ENCODE data around the gene HDAC4. TPM values are rescaled to one million over a fixed set of nuclear protein-coding genes. Genes with fewer than 3 reads are reported as not detected.

HDAC4 gene
- total and polyA plus RNA-seq, 2 of the 8 experiments (the other 6 are each of a cell fraction or from before 2014, with no cell fraction given): 15.4 to 31.5 TPM

- H3K36me3 ChIP-seq (ENCODE audit: control insufficient read depth in 2 of 4, insufficient read depth in 4 of 4, low read length in 3 of 4): no peaks in the 10 kb centered on the region
- no peak overlapping the region for H2BK5ac ChIP-seq (ENCODE audit: low read depth, low read length)
- H4K20me1 ChIP-seq (replicated peaks in 1 of 2; ENCODE audit: control insufficient read depth in 1 of 2, insufficient read depth in 2 of 2, low read length in 2 of 2): no peaks in the 10 kb centered on the region
- H2BK20ac ChIP-seq (ENCODE audit: low read length): no peak overlapping the region
- H3K4me2 ChIP-seq (ENCODE audit: insufficient read depth in 1 of 2, low read depth in 2 of 2, low read length in 2 of 2): no peak overlapping the region
- WGBS, 2 experiments (ENCODE audit: extremely low coverage in 1 of 2, insufficient coverage in 1 of 2, insufficient read length in 1 of 2, insufficient replicate concordance in 2 of 2, low coverage in 1 of 2, low lambda C conversion rate in 2 of 2, missing lambda C conversion rate in 1 of 2): 86% methylated on average over 13 of the region's 13 CpGs; no CpG with 5 or more reads in 1 of the 2 experiments
- H3K4me3 ChIP-seq (ENCODE audit: extremely low read depth in 1 of 4, insufficient read depth in 2 of 4, low read depth in 3 of 4, low read length in 4 of 4): no peak overlapping the region
- H2BK15ac ChIP-seq (ENCODE audit: low read length): no peak overlapping the region
- H3K27me3 ChIP-seq (replicated peaks in 1 of 4; ENCODE audit: control insufficient read depth in 3 of 4, extremely low read depth in 1 of 4, insufficient read depth in 3 of 4, low read length in 3 of 4): no peaks in the 10 kb centered on the region
- H2BK12ac ChIP-seq (ENCODE audit: low read depth, low read length): no peak overlapping the region
- H3K79me2 ChIP-seq (ENCODE audit: control insufficient read depth in 1 of 2, insufficient read depth in 2 of 2, low read length in 2 of 2): no peaks in the 10 kb centered on the region
- H3K23ac ChIP-seq (ENCODE audit: insufficient read length): no peak overlapping the region
- TF ChIP-seq POU5F1 (IDR thresholded peaks at IDR 0.05; ENCODE audit: low read depth, low read length): no peak
- TF ChIP-seq JUND (IDR thresholded peaks at IDR 0.05; ENCODE audit: low read length): no peak
- TF ChIP-seq PHF8 (conservative IDR thresholded peaks at IDR 0.05; ENCODE audit: low read depth, low read length): no peak
- no peak for TF ChIP-seq SP4 (IDR thresholded peaks at IDR 0.05; ENCODE audit: low read length)
- no peak for TF ChIP-seq SIN3A (conservative IDR thresholded peaks at IDR 0.05 in 1 of 2, IDR thresholded peaks at IDR 0.05 in 1 of 2; ENCODE audit: low read depth in 1 of 2, low read length in 2 of 2)
- no peak for TF ChIP-seq RAD21 (IDR thresholded peaks at IDR 0.05 in 1 of 2, conservative IDR thresholded peaks at IDR 0.05 in 1 of 2; ENCODE audit: low read depth in 2 of 2, low read length in 2 of 2)
- H2BK120ac ChIP-seq (replicated peaks; ENCODE audit: low read depth, low read length): no peak overlapping the region
- peaks cover 0 to 2% (median 0%) of the 10 kb centered on the region in 4 experiments; a peak in 3 of 7 replicates for H3K4me1 ChIP-seq (replicated peaks in 1 of 4; ENCODE audit: control insufficient read depth in 3 of 4, insufficient read depth in 4 of 4, low read length in 3 of 4)
- no peak overlapping the region for H3K4ac ChIP-seq (replicated peaks; ENCODE audit: insufficient read length, low read depth, low read length)
- ChIA-PET POLR2A (ENCODE audit: partially characterized antibody) (no interaction called here), CTCF (ENCODE audit: partially characterized antibody) (no interaction called here)
- H3K56ac ChIP-seq (replicated peaks; ENCODE audit: insufficient read length, low read depth, low read length): no peak overlapping the region
- H4K91ac ChIP-seq (replicated peaks; ENCODE audit: insufficient read length, low read length): no peak overlapping the region
- H4K8ac ChIP-seq (ENCODE audit: extremely low read depth, insufficient read depth, low read length): no peak overlapping the region
- H3K14ac ChIP-seq (ENCODE audit: insufficient read length): no peak overlapping the region
- 0 out of 2 replicates have a peak, but pooled peaks cover 2% of the 10 kb centered on the region for H3K79me1 ChIP-seq (ENCODE audit: low read depth, low read length)
- H4K5ac ChIP-seq (ENCODE audit: insufficient read length, low read depth, low read length): no peak overlapping the region
- no peak overlapping the region for H3K9ac ChIP-seq (replicated peaks in 1 of 4; ENCODE audit: extremely low read depth in 1 of 4, low read depth in 3 of 4, low read length in 3 of 4)
- H2AFZ ChIP-seq (ENCODE audit: low read length): no peak overlapping the region
- H3K9me3 ChIP-seq (ENCODE audit: insufficient read depth in 2 of 2, low read depth in 1 of 2, low read length in 1 of 2): 0 out of 4 replicates have a peak, but pooled peaks cover 0 to under 1% of the 10 kb centered on the region in 2 experiments
- DNase-seq (ENCODE audit: low read depth in 1 of 2, low spot score in 2 of 2) (peak in 1 of 2 experiments; percentile 37), FAIRE-seq (no peak)
- H3K18ac ChIP-seq (ENCODE audit: extremely low read depth, low read length): no peak overlapping the region
- no peak overlapping the region for H2AK5ac ChIP-seq (ENCODE audit: low read depth, low read length)
- no peaks in the 10 kb centered on the region for H3K23me2 ChIP-seq (ENCODE audit: low read depth, low read length)
- no peak overlapping the region for H3K27ac ChIP-seq (ENCODE audit: low read depth, low read length)
Measured at GRCh38 chr2:239407112-239407511, 6.3 kb upstream of the HDAC4 start.

All from H1 (cell line).